Measurements from ENCODE around the gene ZBED4.
A peak's percentile ranks its signal among the peaks of the same experiment; 100 is the strongest.
"Not testable (repeated sequence)": the region's sequence is repeated elsewhere in the genome, so short reads cannot be mapped to it uniquely, and the experiment has no call there.

ZBED4 gene

GRCh38 chr22:49820984-49821383 is 32.7 kb upstream of the ZBED4 start:
- Histone ChIP-seq H3K4me1 (ENCODE audit: control insufficient read depth, low read length) (peaks cover 11% of the 10 kb centered on the region), H3K9me3 (ENCODE audit: control insufficient read depth, insufficient read depth, low read length) (no peaks in the 10 kb centered on the region), H3K27me3 (ENCODE audit: control insufficient read depth, low read length) (no peaks in the 10 kb centered on the region), H3K27ac (ENCODE audit: low read depth, low read length) (no peak overlapping the region), H3F3A (ENCODE audit: control insufficient read depth, insufficient read depth) (no peaks in the 10 kb centered on the region), H3K9me2 (replicated peaks; ENCODE audit: control insufficient read depth, low read length) (no peaks in the 10 kb centered on the region), H3K4me3 (ENCODE audit: low read length) (no peak overlapping the region), H3K4me2 (ENCODE audit: low read length) (no peak overlapping the region), H3K36me3 (ENCODE audit: control insufficient read depth, low read length) (peaks cover 96% of the 10 kb centered on the region), H4K20me1 (ENCODE audit: control insufficient read depth, insufficient read depth, low read depth, low read length) (peaks cover 31% of the 10 kb centered on the region), H3K79me2 (ENCODE audit: control insufficient read depth, low read length) (peaks cover 100% of the 10 kb centered on the region)
- TF ChIP-seq EZH2phosphoT487 (IDR thresholded peaks at IDR 0.05; ENCODE audit: borderline replicate concordance, low read length) (no peak), CTCF (IDR thresholded peaks at IDR 0.05; ENCODE audit: low read depth, low read length, poor library complexity, severe bottlenecking) (no peak)

GRCh38 chr22:49821741-49822140 is 31.9 kb upstream of the ZBED4 start:
- H3K27me3 ChIP-seq (ENCODE audit: control insufficient read depth, low read length); H3F3A ChIP-seq (ENCODE audit: control insufficient read depth, insufficient read depth); H3K4me3 ChIP-seq (ENCODE audit: low read length); H3K27ac ChIP-seq (ENCODE audit: low read depth, low read length); H3K9me2 ChIP-seq (replicated peaks; ENCODE audit: control insufficient read depth, low read length); H3K9me3 ChIP-seq (ENCODE audit: control insufficient read depth, insufficient read depth, low read length); H3K4me2 ChIP-seq (ENCODE audit: low read length): not testable (repeated sequence)
- Histone ChIP-seq H3K79me2 (ENCODE audit: control insufficient read depth, low read length) (peaks cover 100% of the 10 kb centered on the region), H3K4me1 (ENCODE audit: control insufficient read depth, low read length) (peaks cover 13% of the 10 kb centered on the region), H4K20me1 (ENCODE audit: control insufficient read depth, insufficient read depth, low read depth, low read length) (peaks cover 35% of the 10 kb centered on the region), H3K36me3 (ENCODE audit: control insufficient read depth, low read length) (peaks cover 95% of the 10 kb centered on the region)

GRCh38 chr22:49823289-49824045 is 30.2 kb upstream of the ZBED4 start:
- H3F3A ChIP-seq (ENCODE audit: control insufficient read depth, insufficient read depth): no peaks in the 10 kb centered on the region
- H3K9me2 ChIP-seq (replicated peaks; ENCODE audit: control insufficient read depth, low read length): no peaks in the 10 kb centered on the region
- H3K4me1 ChIP-seq (ENCODE audit: control insufficient read depth, low read length): peaks cover 20% of the 10 kb centered on the region
- H3K9me3 ChIP-seq (ENCODE audit: control insufficient read depth, insufficient read depth, low read length): no peaks in the 10 kb centered on the region
- H3K79me2 ChIP-seq (ENCODE audit: control insufficient read depth, low read length): peaks cover 93% of the 10 kb centered on the region
- TF ChIP-seq EZH2phosphoT487 (IDR thresholded peaks at IDR 0.05; ENCODE audit: borderline replicate concordance, low read length): no peak
- no peak for TF ChIP-seq CTCF (IDR thresholded peaks at IDR 0.05; ENCODE audit: low read depth, low read length, poor library complexity, severe bottlenecking)
- no peak overlapping the region for H3K4me2 ChIP-seq (ENCODE audit: low read length)
- no peak overlapping the region for H3K27ac ChIP-seq (ENCODE audit: low read depth, low read length)
- no peak overlapping the region for H3K4me3 ChIP-seq (ENCODE audit: low read length)
- no peaks in the 10 kb centered on the region for H3K27me3 ChIP-seq (ENCODE audit: control insufficient read depth, low read length)
- H4K20me1 ChIP-seq (ENCODE audit: control insufficient read depth, insufficient read depth, low read depth, low read length): peaks cover 35% of the 10 kb centered on the region
- peaks cover 79% of the 10 kb centered on the region for H3K36me3 ChIP-seq (ENCODE audit: control insufficient read depth, low read length)

GRCh38 chr22:49824185-49824925 is 29.3 kb upstream of the ZBED4 start:
- Histone ChIP-seq H3K4me3 (ENCODE audit: low read length) (no peak overlapping the region; the same call in 1 of the 2 replicates), H3K9me2 (replicated peaks; ENCODE audit: control insufficient read depth, low read length) (no peaks in the 10 kb centered on the region), H3K36me3 (ENCODE audit: control insufficient read depth, low read length) (peaks cover 72% of the 10 kb centered on the region), H3K4me2 (ENCODE audit: low read length) (peak overlapping the region; percentile 94; the same call in 1 of the 2 replicates), H3K79me2 (ENCODE audit: control insufficient read depth, low read length) (peaks cover 85% of the 10 kb centered on the region), H4K20me1 (ENCODE audit: control insufficient read depth, insufficient read depth, low read depth, low read length) (peaks cover 35% of the 10 kb centered on the region), H3F3A (ENCODE audit: control insufficient read depth, insufficient read depth) (peaks cover 1% of the 10 kb centered on the region; the same call in 1 of the 2 replicates), H3K27ac (ENCODE audit: low read depth, low read length) (no peak overlapping the region), H3K9me3 (ENCODE audit: control insufficient read depth, insufficient read depth, low read length) (no peaks in the 10 kb centered on the region), H3K27me3 (ENCODE audit: control insufficient read depth, low read length) (no peaks in the 10 kb centered on the region), H3K4me1 (ENCODE audit: control insufficient read depth, low read length) (peaks cover 29% of the 10 kb centered on the region)
- TF ChIP-seq CTCF (IDR thresholded peaks at IDR 0.05; ENCODE audit: low read depth, low read length, poor library complexity, severe bottlenecking) (no peak), EZH2phosphoT487 (IDR thresholded peaks at IDR 0.05; ENCODE audit: borderline replicate concordance, low read length) (no peak)
